Gastroesophageal sphincter (tissue), 3 donors: Measurements from ENCODE around the gene GZF1.

Experiments used
- POLR2AphosphoS5 ChIP-seq: sonication (generic); formaldehyde crosslinking; IDR thresholded peaks from one replicate; pipeline ENCODE4 v1.6.1; 2017; ENCODE audit warnings: antibody characterized with exemption
- TF ChIP-seq, protein P1 (sequence below), 4 experiments: fragments of 200-600 bp in 2 of 4; fragments of 450-650 bp in 2 of 4; sonication (generic) in 1 of 4; IDR thresholded peaks; one replicate each; pipeline ENCODE4 v1.5.1; 2017 to 2019; ENCODE audit warnings: antibody characterized with exemption in 4 of 4, mild to moderate bottlenecking in 2 of 4, moderate library complexity in 2 of 4

DNA sequence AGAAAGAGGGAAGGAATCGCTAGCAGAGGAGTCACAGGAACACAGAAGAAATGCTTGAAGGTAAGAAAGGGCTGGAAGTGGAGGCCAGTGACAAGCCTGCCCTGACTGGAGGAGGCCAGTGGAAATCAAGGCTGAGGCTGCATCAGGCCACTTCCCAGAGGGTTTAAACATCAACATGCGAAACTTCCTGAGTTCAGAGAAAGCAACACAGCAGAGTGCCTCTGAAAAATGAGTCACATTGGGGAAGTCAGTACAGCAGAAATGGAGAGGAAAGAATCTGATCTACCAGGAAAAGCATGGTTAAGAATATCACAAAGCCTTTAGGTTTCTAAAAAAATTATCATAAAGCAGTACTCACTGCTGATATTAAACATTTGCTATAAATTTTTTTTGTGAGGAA, 36.0 kb downstream of the GZF1 start:
- TF ChIP-seq, protein P1, sequence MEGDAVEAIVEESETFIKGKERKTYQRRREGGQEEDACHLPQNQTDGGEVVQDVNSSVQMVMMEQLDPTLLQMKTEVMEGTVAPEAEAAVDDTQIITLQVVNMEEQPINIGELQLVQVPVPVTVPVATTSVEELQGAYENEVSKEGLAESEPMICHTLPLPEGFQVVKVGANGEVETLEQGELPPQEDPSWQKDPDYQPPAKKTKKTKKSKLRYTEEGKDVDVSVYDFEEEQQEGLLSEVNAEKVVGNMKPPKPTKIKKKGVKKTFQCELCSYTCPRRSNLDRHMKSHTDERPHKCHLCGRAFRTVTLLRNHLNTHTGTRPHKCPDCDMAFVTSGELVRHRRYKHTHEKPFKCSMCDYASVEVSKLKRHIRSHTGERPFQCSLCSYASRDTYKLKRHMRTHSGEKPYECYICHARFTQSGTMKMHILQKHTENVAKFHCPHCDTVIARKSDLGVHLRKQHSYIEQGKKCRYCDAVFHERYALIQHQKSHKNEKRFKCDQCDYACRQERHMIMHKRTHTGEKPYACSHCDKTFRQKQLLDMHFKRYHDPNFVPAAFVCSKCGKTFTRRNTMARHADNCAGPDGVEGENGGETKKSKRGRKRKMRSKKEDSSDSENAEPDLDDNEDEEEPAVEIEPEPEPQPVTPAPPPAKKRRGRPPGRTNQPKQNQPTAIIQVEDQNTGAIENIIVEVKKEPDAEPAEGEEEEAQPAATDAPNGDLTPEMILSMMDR (IDR thresholded peaks at IDR 0.05) = no peak
- TF ChIP-seq POLR2AphosphoS5 = no peak
